GM18507 (cell line): ENCODE results near the gene KLRC4.
A peak's percentile ranks its signal among the peaks of the same experiment; 100 is the strongest.
"Not testable (repeated sequence)": the region's sequence is repeated elsewhere in the genome, so short reads cannot be mapped to it uniquely, and the experiment has no call there.

Experiments
- DNase-seq: peaks from one replicate; pipeline ENCODE4 v3.0.0; 2011; ENCODE audit warnings: low read depth; ENCODE audit not compliant: insufficient read length; ENCODE audit errors: extremely low spot score
- FAIRE-seq: peaks from 2 replicates; lab custom pipeline; 2011; peaks lifted over from hg19 to GRCh38; lab: Jason Lieb, UNC

KLRC4 gene

DNA sequence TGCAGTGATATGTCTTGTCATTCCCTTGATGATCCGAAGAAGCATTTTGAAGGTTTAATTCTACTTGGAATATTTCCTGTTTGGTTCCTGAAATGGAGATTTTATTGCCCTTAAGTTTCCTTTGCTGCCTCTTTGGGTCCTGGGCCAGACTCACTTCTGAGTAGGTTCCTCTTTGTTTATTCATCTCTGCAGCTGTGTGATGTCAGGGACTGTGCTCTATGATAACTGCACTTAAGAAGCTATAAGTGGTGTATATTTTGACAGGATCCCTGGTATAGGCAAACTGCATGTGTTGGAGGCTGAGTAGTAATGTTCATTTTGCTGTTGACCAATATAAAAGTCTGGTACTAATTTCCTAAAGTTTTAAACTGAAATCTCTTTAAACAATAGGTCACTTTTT is at the start of gene KLRC4:
KLRC4 (minus strand) TSS at position 366 of the 400 bp plus-strand sequence; CDS start at position 184, 182 bp downstream.
- no peak for DNase-seq
- no peak for FAIRE-seq

GRCh38 chr12:10457760-10458159 is 48.2 kb upstream of the KLRC4 start:
- FAIRE-seq = no peak
- no peak for DNase-seq

- DNase-seq (no peak), FAIRE-seq (no peak)
Measured at GRCh38 chr12:10456856-10457255, 47.3 kb upstream of the KLRC4 start.

DNA sequence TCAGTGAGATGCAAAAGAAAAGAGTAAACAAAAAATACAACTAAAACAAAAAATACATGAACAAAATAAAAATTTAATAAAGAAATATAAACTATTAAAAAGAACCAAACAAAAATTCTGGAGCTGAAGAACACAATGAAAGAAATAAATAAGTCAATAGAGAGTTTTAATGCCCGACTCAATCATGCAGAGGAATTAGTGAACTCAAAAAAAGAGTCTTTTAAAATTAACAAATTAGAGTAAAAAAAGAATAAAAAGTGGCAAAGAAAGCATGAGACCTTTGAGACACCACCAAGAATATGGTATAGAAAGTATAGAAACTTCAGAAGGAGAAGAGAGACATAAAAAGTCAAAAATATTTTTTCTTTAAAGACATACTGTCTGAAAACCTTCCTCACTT is 46.2 kb upstream of the KLRC4 start:
- FAIRE-seq = no peak
- no peak for DNase-seq

GRCh38 chr12:10454531-10454930 is 45.0 kb upstream of the KLRC4 start:
- FAIRE-seq (no peak), DNase-seq (no peak)

GRCh38 chr12:10453156-10453555 is 43.6 kb upstream of the KLRC4 start, which contains the start of gene KLRC1:
KLRC1 (minus strand) TSS chr12:10453377; CDS start chr12:10451156, 2,221 bp downstream.
- no peak for FAIRE-seq

GRCh38 chr12:10448236-10448635 is 38.7 kb upstream of the KLRC4 start:
- DNase-seq (no peak), FAIRE-seq (no peak)

More at GRCh38 chr12:10453156-10453555, 43.6 kb upstream of the KLRC4 start, which contains the start of gene KLRC1:
- no peak for DNase-seq

- peak; percentile 47 for FAIRE-seq
- not testable (repeated sequence) for DNase-seq
Measured at GRCh38 chr12:10446052-10446451, 36.5 kb upstream of the KLRC4 start.

DNA sequence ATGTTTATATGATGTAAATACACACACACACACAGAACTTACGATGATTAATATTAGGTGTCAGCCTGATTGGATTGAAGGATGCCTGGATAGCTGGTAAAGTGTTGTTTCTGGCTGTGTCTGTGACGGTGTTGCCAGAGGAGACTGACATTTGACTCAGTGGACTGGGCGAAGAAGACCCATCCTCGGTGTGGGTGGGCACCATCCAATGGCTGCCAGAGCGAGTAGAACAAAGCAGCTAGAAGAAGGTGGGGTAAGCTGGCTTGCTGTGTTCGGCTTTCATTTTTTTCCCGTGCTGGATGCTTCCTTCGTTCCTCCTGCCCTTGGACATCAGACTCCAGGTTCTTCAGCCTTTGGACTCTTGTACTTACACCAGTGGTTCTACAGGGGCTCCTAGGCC is 31.6 kb upstream of the KLRC4 start:
- DNase-seq, FAIRE-seq: not testable (repeated sequence)

DNA sequence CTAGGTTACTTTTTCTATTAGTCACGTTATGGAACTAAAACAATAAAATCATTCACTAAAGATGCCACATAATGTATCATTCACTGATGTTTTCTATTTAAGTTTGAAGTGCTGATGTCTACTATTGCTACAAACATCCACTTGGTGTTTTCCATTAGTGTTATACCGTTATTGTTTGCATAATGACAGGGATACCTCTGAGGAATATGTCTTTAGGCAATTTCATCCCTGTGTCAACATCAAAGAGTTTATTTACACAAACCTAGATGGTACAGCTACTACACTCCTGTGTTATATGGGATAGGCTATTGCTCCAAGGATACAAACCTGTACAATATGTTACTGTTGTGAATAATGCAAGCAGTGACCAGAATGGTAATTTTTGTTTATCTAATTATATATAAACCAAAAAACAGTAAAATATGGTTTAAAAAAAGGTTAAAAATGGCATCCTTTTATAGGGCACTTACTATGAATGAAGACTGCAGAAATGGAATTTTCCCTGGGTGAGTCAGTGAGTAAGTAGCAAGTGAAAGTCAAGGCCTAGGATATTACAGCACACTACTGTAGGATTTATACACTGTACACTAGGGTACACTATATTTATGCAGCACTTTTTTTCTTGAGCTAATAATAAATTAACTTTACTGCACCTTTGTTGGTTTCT is 30.2 kb upstream of the KLRC4 start:
- peak; percentile 63 for FAIRE-seq
- not testable (repeated sequence) for DNase-seq

GRCh38 chr12:10437601-10438000 is 28.0 kb upstream of the KLRC4 start:
- FAIRE-seq, DNase-seq: not testable (repeated sequence)

DNA sequence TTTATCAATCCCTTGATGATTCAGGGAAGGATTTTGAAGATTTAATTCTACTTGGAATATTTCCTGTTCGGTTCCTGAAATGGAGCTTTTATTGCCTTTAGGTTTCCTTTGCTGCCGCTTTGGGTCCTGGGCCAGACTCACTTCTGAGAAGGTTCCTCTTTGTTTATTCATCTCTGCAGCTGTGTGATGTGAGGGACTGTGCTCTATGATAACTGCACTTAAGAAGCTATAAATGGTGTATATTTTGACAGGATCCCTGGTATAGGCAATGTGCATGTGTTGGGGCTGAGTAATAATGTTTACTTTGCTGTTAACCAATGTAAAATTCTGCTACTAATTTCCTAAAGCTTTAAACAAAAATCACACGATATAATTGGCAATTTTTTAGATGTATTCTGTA is 26.3 kb upstream of the KLRC4 start, which contains the start of gene KLRC2:
KLRC2 (minus strand) TSS at position 195 of the 400 bp plus-strand sequence; CDS start at position 171, 24 bp downstream.
- not testable (repeated sequence) for DNase-seq, FAIRE-seq

GRCh38 chr12:10430623-10431022 is 21.1 kb upstream of the KLRC4 start:
- peak; percentile 21 for FAIRE-seq
- DNase-seq = not testable (repeated sequence)

DNA sequence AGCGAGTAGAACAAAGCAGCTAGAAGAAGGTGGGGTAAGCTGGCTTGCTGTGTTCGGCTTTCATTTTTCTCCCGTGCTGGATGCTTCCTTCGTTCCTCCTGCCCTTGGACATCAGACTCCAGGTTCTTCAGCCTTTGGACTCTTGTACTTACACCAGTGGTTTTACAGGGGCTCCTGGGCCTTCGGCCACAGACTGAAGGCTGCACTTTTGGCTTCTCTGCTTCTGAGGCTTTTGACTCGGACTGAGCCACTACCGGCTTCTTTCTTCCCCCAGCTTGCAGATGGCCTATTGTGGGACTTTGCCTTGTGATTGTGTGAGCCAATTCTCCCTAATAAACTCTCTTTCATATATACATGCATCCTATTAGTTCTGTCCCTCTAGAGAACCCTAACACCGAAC is 16.4 kb upstream of the KLRC4 start:
- FAIRE-seq = not testable (repeated sequence)

GRCh38 chr12:10424260-10424899 is 14.8 kb upstream of the KLRC4 start:
- not testable (repeated sequence) for FAIRE-seq, DNase-seq

More for the DNA sequence above, 16.4 kb upstream of the KLRC4 start:
- not testable (repeated sequence) for DNase-seq

GRCh38 chr12:10422159-10422558 is 12.6 kb upstream of the KLRC4 start:
- peak; percentile 80 for FAIRE-seq
- DNase-seq = not testable (repeated sequence)

DNA sequence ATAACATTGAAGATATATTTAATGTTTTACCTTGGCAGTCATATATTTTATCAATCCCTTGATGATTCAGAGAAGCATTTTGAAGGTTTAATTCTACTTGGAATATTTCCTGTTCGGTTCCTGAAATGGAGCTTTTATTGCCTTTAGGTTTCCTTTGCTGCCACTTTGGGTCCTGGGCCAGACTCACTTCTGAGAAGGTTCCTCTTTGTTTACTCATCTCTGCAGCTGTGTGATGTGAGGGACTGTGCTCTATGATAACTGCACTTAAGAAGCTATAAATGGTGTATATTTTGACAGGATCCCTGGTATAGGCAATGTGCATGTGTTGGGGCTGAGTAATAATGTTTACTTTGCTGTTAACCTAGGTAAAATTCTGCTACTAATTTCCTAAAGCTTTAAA is 10.8 kb upstream of the KLRC4 start, which contains the start of gene KLRC3:
KLRC3 (minus strand) TSS at position 262 of the 400 bp plus-strand sequence; CDS start at position 217, 45 bp downstream.
- DNase-seq, FAIRE-seq: not testable (repeated sequence)

GRCh38 chr12:10408842-10409241 is 715 bp downstream of the KLRC4 start:
- FAIRE-seq (no peak), DNase-seq (no peak)

GRCh38 chr12:10406725-10407124 is 2.8 kb downstream of the KLRC4 start:
- no peak for FAIRE-seq
- DNase-seq = no peak

DNA sequence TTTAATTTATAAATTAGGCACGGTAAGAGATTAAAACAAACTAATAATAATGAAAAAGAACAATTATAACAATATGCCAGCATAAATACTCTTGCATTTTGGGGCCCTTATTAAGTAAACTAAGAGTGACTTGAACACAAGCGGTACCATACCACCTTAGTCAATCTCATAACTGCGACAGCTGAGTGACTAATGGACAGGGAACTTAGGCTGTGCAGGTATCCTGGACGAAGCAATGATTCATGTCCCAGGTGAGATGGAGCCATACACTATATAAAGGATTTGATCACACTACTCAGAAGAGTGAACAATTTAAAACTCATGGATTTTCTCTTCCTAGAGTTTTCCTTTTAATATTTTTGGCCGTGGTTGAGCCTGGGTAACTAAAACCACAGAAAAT is 4.3 kb downstream of the KLRC4 start:
- FAIRE-seq = no peak
- DNase-seq = no peak
